Neutrophil (primary cell): ENCODE results near the gene ANXA6.
"Not testable (repeated sequence)": the region's sequence is repeated elsewhere in the genome, so short reads cannot be mapped to it uniquely, and the experiment has no call there.

Experiments used
- H3K27ac ChIP-seq: fragments of 200-600 bp; sonication (generic); 2 replicates; pipeline ENCODE4 v1.5.1; 2016; ENCODE audit warnings: mild to moderate bottlenecking, moderate library complexity
- H3K27me3 ChIP-seq: fragments of 200-600 bp; sonication (generic); 2 replicates; pipeline ENCODE4 v1.6.0; 2016; ENCODE audit warnings: mild to moderate bottlenecking
- H3K36me3 ChIP-seq: fragments of 200-600 bp; sonication (generic); 2 replicates; pipeline ENCODE4 v1.5.1; 2017
- H3K4me1 ChIP-seq, 2 experiments: fragments of 200-600 bp in 1 of 2; sonication (generic) in 1 of 2; 1 replicate in 1 of 2; 2 replicates in 1 of 2; pipeline versions ENCODE4 v1.5.1 to v1.6.1; 2013 to 2016; ENCODE audit warnings: low read depth in 1 of 2, low read length in 1 of 2, mild to moderate bottlenecking in 1 of 2, moderate library complexity in 1 of 2; ENCODE audit not compliant: control insufficient read depth in 1 of 2, insufficient read depth in 1 of 2
- H3K4me3 ChIP-seq, 2 experiments: fragments of 200-600 bp in 1 of 2; sonication (generic) in 1 of 2; 1 replicate in 1 of 2; 2 replicates in 1 of 2; pipeline ENCODE4 v1.5.1; 2013 to 2016; ENCODE audit warnings: low read depth in 1 of 2, low read length in 1 of 2, mild to moderate bottlenecking in 1 of 2, moderate library complexity in 1 of 2
- H3K9me3 ChIP-seq: fragments of 200-600 bp; sonication (generic); 2 replicates; pipeline ENCODE4 v1.5.1; 2016
- TF ChIP-seq, protein P1 (sequence below): fragments of 200-600 bp; sonication (generic); IDR thresholded peaks from 2 replicates; pipeline ENCODE4 v1.5.1; 2016; ENCODE audit warnings: antibody characterized with exemption

The ANXA6 gene

DNA sequence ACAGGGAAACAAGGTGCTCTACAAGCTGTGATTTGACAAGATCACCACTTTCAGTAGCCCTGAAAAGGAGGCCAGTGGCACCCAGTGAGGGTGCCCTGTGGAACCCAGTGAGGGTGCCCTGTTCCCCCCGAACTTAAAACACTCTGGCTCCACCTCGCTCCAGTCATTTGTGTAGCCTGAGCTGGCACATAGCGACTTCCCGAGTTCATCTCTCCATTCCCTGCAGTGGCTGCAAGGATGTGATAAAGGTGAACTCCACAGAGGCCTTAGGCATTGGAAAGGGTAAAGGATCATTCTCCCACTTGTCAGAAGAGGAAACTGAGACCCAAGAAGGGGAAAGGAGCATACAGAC, 21.9 kb upstream of the ANXA6 start:
- Histone ChIP-seq H3K4me1 (no peaks in the 10 kb centered on the region), H3K9me3 (no peaks in the 10 kb centered on the region), H3K27ac (no peak overlapping the region), H3K36me3 (peaks cover 52% of the 10 kb centered on the region), H3K4me3 (no peak overlapping the region), H3K27me3 (no peaks in the 10 kb centered on the region)
- TF ChIP-seq, protein P1, sequence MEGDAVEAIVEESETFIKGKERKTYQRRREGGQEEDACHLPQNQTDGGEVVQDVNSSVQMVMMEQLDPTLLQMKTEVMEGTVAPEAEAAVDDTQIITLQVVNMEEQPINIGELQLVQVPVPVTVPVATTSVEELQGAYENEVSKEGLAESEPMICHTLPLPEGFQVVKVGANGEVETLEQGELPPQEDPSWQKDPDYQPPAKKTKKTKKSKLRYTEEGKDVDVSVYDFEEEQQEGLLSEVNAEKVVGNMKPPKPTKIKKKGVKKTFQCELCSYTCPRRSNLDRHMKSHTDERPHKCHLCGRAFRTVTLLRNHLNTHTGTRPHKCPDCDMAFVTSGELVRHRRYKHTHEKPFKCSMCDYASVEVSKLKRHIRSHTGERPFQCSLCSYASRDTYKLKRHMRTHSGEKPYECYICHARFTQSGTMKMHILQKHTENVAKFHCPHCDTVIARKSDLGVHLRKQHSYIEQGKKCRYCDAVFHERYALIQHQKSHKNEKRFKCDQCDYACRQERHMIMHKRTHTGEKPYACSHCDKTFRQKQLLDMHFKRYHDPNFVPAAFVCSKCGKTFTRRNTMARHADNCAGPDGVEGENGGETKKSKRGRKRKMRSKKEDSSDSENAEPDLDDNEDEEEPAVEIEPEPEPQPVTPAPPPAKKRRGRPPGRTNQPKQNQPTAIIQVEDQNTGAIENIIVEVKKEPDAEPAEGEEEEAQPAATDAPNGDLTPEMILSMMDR = no peak

DNA sequence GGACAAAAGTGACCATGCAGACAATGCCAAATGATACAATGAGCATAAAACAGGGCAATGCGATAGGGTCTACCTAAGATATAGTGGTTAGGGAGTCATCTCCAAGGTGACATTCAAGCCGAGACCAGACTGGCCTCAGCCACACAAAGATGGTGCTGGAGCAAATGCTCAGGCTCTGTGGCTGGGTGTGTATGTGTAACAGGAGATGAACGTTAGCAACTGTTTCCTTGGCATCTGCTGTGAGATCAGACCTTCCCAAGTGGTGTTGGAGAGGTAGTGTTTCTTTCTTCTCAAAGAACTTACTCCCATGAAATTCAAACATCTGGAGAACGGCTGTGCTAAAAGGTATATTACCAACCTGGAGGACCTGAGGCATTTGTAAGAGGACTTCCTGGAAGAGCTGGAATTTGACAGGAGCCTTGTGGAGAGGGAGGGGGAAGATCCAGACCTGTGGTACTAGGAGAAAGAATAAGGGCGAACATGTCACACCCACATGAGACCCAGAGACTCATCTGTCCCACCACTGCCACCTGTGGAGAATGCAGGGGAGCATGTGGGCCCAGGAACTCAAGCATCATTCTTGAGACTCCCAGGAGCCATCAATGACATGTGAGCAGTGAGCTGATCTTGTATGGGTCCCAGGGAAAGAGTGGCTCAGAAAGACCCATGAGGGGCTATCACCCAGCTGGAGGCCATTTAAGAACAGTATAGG, 21.4 kb upstream of the ANXA6 start:
- no peaks in the 10 kb centered on the region for H3K4me1 ChIP-seq
- H3K36me3 ChIP-seq = peaks cover 47% of the 10 kb centered on the region
- peak overlapping the region; percentile 18 for H3K27ac ChIP-seq
- no peaks in the 10 kb centered on the region for H3K9me3 ChIP-seq
- H3K4me3 ChIP-seq = no peak overlapping the region
- H3K27me3 ChIP-seq = no peaks in the 10 kb centered on the region
- TF ChIP-seq, protein P1 = no peak

DNA sequence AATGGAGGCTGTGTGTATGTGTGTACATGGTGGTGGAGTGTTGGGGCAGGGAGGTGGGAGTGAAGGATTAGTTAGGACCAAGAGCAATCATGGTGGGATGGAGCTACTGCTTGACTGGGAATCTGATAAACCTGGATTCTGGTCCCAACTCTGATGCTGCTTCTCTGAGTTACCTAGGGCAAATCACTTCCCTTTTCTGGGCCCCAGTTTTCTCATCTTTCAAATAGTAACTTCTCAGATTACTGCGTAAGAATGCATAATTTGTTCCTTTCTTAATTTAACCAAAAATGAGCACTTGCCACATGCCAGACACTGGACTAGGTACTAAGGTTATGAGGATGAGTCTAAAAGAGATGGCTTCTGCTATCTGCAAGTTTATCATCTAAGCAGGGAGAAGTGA, 20.8 kb upstream of the ANXA6 start:
- no peak overlapping the region for H3K4me3 ChIP-seq
- TF ChIP-seq, protein P1 = no peak
- H3K4me1 ChIP-seq = no peaks in the 10 kb centered on the region
- H3K36me3 ChIP-seq = peaks cover 41% of the 10 kb centered on the region
- no peaks in the 10 kb centered on the region for H3K27me3 ChIP-seq
- H3K27ac ChIP-seq = peak overlapping the region; percentile 18
- H3K9me3 ChIP-seq = no peaks in the 10 kb centered on the region

DNA sequence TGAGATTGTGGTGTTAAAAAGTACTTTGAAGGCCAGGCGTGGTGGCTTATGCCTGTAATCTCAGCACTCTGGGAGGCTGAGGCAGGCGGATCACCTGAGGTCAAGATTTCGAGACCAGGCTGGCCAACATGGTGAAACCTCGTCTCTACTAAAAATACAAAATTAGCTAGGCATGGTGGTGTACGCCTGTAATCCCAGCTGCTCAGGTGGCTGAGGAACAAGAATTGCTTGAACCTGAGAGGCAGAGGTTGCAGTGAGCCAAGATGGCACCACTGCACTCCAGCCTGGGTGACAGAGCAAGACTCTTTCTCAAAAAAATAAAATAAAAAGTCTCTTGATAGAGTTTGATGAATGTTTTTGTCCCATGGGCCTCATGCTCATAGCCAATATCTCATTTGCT, 18.7 kb upstream of the ANXA6 start:
- H3K4me1 ChIP-seq, H3K9me3 ChIP-seq: not testable (repeated sequence)

DNA sequence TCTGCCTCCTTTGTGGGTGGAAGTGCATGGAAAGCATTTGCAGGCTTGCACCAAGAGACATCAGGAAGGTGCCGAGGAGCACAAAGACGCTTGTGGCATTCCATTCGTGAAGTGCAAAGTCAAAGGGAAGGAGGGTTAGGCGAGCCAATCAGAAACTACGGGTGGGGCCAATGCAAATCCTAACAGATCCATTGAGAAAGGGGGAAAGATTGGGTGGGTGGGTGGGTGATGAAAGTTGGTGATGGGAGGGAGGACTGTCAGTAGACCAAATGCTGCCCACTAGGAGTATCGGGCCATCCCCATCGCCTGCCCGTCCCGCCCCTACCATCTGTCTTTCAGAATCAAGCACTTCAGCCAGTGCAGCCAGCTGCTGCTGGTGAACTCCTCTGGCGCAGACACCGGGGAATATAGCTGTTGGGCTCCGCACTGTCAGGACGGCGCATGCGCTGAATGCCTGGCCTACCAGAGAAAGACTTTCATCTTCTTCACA, 17.1 kb upstream of the ANXA6 start:
- no peaks in the 10 kb centered on the region for H3K4me1 ChIP-seq
- TF ChIP-seq, protein P1 = no peak
- H3K36me3 ChIP-seq = peaks cover 13% of the 10 kb centered on the region
- H3K27me3 ChIP-seq = no peaks in the 10 kb centered on the region
- no peak overlapping the region for H3K27ac ChIP-seq
- H3K9me3 ChIP-seq = no peaks in the 10 kb centered on the region
- no peak overlapping the region for H3K4me3 ChIP-seq

More for the DNA sequence above, 18.7 kb upstream of the ANXA6 start:
- H3K27ac ChIP-seq, H3K4me3 ChIP-seq, H3K27me3 ChIP-seq: not testable (repeated sequence)
- peaks cover 22% of the 10 kb centered on the region for H3K36me3 ChIP-seq

DNA sequence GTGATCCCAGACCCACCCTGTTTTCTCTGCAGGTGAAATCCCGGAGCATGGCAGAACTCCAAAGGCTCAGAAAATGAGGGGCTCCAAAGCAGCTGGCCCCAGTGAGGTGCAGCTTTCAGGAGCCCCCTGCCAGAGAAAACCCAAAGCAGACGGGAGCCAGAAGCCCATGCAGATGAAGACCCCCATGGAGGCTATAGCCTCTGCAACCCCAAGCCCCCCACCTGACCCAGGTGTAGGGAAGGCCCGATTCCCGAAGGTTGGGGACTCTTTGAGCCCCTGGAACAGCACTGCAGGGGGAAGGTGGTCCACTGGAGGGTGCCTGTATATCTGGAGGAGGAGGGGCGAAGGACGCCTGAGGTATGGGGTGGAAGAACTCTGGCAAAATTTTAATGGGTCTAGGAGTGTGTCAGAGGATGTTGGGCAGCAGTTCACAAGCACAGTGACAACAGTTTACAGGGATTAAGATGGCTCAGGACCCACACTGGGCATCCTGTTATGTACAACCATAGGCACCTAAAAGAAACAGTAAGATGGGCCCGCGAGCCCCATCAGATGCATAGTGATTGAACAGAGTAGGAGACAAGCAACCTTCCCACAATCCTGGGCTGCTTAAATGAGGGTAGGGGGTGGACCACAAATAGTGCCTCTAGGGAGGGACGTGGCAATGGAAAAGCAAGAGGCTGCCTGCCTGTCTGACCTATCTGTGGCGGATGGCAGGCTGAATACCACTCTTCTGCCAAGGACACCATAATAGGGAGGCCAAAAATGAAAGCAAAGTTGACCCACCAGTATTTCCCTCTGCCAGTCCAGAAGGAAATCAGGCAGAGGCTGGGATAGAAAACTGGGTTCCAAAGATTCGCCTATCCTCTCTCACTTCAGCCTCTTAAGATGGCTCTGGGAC, 16.4 kb upstream of the ANXA6 start:
- TF ChIP-seq, protein P1 = no peak
- Histone ChIP-seq H3K4me3 (no peak overlapping the region), H3K27ac (no peak overlapping the region), H3K36me3 (peaks cover 12% of the 10 kb centered on the region), H3K27me3 (no peaks in the 10 kb centered on the region), H3K9me3 (no peaks in the 10 kb centered on the region), H3K4me1 (no peaks in the 10 kb centered on the region)
